Measurements from ENCODE around the gene ALOXE3. TPM values are rescaled to one million over a fixed set of nuclear protein-coding genes. Genes with fewer than 3 reads are reported as not detected.

Gene ALOXE3
- total RNA-seq, 2 donors from 2014 or later: 0.20 TPM; not detected in 1

GRCh38 chr17:8148560-8148959 is 30.2 kb upstream of the ALOXE3 start:
- no peak for DNase-seq (ENCODE audit: low spot score)
- TF ChIP-seq CTCF (IDR thresholded peaks at IDR 0.05): no peak
- Histone ChIP-seq H3K4me3 (no peak overlapping the region), H3K27me3 (no peaks in the 10 kb centered on the region), H3K27ac (peak overlapping the region; percentile 100), H3K36me3 (peaks cover 89% of the 10 kb centered on the region), H3K9me3 (no peaks in the 10 kb centered on the region), H3K4me1 (peaks cover 0 to 62% of the 10 kb centered on the region in 2 donors)

GRCh38 chr17:8147805-8148404 is 29.6 kb upstream of the ALOXE3 start:
- TF ChIP-seq CTCF (IDR thresholded peaks at IDR 0.05): no peak
- H3K9me3 ChIP-seq: no peaks in the 10 kb centered on the region
- no peak overlapping the region for H3K4me3 ChIP-seq
- H3K4me1 ChIP-seq: peaks cover 0 to 61% of the 10 kb centered on the region in 2 donors
- H3K27me3 ChIP-seq: no peaks in the 10 kb centered on the region
- no peak for DNase-seq (ENCODE audit: low spot score)
- peaks cover 89% of the 10 kb centered on the region for H3K36me3 ChIP-seq
- H3K27ac ChIP-seq: peak overlapping the region; percentile 100

- peak overlapping the region; percentile 100 for H3K27ac ChIP-seq
- TF ChIP-seq CTCF (IDR thresholded peaks at IDR 0.05): no peak
- DNase-seq (ENCODE audit: low spot score): no peak
- H3K4me1 ChIP-seq: peaks cover 0 to 55% of the 10 kb centered on the region in 2 donors
- H3K36me3 ChIP-seq: peaks cover 91% of the 10 kb centered on the region
- H3K27me3 ChIP-seq: no peaks in the 10 kb centered on the region
- H3K4me3 ChIP-seq: no peak overlapping the region
- H3K9me3 ChIP-seq: no peaks in the 10 kb centered on the region
Measured at GRCh38 chr17:8147141-8147804, 29.0 kb upstream of the ALOXE3 start.

GRCh38 chr17:8146381-8147140 is 28.2 kb upstream of the ALOXE3 start:
- Histone ChIP-seq H3K9me3 (no peaks in the 10 kb centered on the region), H3K4me3 (no peak overlapping the region), H3K36me3 (peaks cover 94% of the 10 kb centered on the region), H3K4me1 (peaks cover 0 to 55% of the 10 kb centered on the region in 2 donors), H3K27ac (peak overlapping the region; percentile 100), H3K27me3 (no peaks in the 10 kb centered on the region)
- DNase-seq (ENCODE audit: low spot score): no peak
- TF ChIP-seq CTCF (IDR thresholded peaks at IDR 0.05): no peak

- DNase-seq (ENCODE audit: low spot score): no peak
- peaks cover 100% of the 10 kb centered on the region for H3K36me3 ChIP-seq
- H3K27me3 ChIP-seq: no peaks in the 10 kb centered on the region
- H3K9me3 ChIP-seq: no peaks in the 10 kb centered on the region
- peaks cover 0 to 54% of the 10 kb centered on the region in 2 donors for H3K4me1 ChIP-seq
- TF ChIP-seq CTCF (IDR thresholded peaks at IDR 0.05): no peak
- no peak overlapping the region for H3K4me3 ChIP-seq
- H3K27ac ChIP-seq: peak overlapping the region; percentile 100
Measured at GRCh38 chr17:8145811-8146210, 27.5 kb upstream of the ALOXE3 start.
